GM18520 (cell line): ENCODE measurements around the gene SORCS2.

Source experiments
- ATAC-seq: cut with Tn5 transposase; IDR thresholded peaks from one replicate; pipeline ENCODE4 v1.9.1; 2021; ENCODE audit not compliant: unreplicated experiment

Gene SORCS2

GRCh38 chr4:7653510-7654369, 461.4 kb downstream of the SORCS2 start:
- no peak for ATAC-seq

DNA sequence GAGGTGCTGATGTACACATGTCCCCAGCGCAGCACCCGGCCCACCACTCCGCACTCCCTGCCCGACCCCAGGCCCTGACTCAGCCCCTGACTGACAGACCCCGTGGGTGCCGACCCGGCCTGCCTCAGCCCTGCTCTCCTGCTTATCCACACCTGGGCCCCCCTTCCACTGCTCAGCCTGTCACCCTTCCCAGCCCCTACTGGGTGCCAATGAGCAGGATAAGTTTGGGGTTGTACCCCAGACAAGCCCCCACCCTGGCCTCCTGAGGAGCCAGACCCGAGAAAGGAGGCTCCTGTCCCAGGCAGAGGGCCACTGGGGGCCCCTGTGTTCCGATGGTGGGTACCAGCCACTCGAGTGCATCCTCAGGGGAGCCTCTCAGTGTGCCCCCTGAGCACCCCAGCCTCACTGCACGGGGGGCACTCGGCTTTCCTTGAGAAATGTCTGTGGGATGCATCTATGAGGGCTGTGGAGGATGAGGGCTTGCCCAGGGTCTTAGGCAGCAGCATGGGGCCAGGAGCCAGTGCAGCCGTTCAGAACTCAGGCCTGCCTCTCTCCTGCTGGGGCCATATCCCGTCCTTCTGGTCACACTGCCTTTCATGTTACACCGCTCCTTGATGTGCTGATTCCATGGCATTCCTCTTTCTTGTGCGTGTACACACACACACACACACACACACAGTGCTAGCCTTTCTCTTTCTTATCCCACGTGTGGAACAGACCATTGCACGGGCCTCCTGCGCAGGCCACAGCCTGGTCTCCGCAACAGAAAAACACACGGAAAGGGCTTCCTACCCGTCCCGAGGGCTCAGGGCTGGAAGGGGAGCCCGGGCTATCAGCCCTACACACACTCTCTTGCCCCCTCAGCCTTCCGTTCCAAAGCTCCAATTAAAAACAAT, 462.5 kb downstream of the SORCS2 start:
- no peak for ATAC-seq

DNA sequence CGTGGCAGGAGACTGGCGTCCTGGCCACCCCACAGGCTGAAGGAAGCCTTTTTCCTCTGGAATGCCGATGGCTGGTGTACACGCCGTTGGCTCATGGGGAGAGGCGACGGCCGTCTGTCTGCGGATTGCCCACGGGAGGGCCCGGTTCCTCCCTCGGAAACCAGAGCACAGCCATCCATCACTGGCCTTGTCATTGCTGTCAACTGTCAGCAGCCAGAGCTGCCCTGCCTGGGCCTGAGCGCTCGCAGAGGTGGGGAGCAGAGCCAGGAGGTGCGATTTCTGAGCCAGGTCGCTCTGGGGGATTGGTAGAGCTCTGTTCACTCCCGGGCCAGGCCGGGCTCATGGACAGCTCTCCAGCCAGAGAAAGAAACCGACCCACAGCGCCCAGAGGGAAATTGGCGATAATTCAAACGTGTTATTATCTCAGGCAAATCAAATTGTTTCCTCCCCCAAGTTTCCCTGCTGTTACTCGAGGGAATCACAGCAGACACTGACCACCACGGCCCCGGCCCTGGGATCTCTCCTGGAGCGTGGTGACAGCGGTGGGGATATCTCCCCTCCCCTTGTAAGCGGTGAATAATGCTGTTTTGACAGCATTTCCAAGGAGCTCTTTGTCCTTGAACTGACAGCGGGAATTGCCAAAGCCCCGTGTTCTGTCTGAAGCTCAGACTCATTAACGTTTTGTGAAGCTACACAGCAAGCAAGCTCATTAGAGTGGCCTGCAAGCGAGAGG, 463.3 kb downstream of the SORCS2 start:
- no peak for ATAC-seq

GRCh38 chr4:7656244-7656800, 464.0 kb downstream of the SORCS2 start:
- ATAC-seq, result no peak

GRCh38 chr4:7657545-7658297, 465.4 kb downstream of the SORCS2 start:
- ATAC-seq, result no peak

GRCh38 chr4:7658341-7659204, 466.2 kb downstream of the SORCS2 start:
- no peak for ATAC-seq

DNA sequence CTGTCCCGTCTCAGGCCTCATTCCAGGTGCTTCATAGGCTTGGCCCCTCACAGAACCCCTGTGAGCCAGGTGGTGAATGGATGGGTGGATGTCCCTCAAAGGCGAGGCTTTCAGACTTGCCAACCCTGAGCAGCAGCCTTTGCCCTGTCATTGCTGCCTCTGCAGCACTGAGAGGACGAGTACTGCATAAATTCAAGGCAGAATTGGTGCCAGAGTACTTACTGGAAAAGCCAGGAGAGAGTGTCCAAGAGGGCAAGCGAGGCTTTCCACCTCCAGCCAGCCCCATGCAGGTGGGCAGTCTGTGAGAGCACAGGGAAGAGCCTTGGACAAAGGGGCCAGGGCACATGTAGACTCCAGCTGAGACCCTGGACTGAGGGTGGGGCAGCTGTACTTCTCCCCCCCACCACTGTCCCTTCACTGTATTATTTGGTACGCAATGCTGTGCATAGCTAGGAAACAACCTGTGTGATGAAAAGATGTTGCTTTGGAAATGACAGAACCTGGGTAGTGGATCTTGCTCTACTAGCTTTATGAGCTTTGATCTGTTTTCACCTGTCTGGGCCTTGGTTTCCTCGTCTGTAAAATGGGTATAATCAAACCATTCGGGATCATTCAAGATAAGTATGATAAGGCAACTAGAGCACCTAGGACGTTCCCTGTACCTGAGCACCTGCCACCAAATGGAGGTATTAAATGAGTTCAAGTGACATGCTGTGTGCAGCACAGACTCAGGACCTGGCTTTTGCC, 467.3 kb downstream of the SORCS2 start:
- ATAC-seq, result no peak

GRCh38 chr4:7660176-7661039, 468.1 kb downstream of the SORCS2 start:
- ATAC-seq, result no peak

GRCh38 chr4:7661066-7661748, 468.9 kb downstream of the SORCS2 start:
- no peak for ATAC-seq

GRCh38 chr4:7661846-7662506, 469.6 kb downstream of the SORCS2 start:
- no peak for ATAC-seq

GRCh38 chr4:7662507-7662846, 470.1 kb downstream of the SORCS2 start:
- ATAC-seq, result no peak

DNA sequence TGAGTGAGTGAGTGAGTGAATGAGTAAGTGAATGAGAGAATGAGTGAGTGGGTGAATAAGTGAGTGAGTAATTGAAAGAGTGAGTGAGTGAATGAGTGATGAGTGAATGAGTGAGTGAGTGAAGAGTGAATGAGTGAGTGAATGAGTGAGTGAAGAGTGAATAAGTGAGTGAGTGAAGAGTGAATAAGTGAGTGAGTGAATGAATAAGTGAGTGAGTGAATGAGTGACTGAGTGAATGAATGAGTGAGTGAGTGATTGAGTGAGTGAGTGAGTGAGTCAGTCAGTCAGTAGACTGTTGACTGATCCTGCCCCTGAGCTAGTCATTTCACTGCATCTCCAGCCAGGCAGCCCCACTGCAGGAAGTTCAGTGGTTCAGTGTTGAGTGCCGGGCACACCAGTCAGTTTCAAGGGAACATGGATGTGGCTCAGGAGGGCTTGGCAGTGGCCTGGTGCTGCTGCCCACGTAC, 470.8 kb downstream of the SORCS2 start:
- no peak for ATAC-seq

DNA sequence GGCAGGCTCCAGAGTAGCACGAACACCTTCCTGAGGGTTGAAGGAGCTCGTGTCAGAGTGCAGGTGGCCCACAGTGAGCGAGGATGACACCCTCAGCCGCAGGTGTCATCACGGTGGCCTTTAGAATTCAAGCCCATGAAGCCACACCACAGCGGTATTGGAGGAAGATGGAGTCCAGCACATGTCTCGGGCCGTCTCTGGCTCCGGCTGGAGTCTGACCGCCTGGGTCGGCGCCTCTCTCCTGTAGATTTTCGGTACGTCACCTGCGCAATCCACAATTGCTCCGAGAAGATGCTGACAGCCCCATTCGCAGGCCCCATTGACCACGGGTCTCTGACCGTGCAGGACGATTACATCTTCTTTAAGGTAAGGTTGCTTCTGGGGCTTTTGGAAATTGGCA, 471.8 kb downstream of the SORCS2 start:
- ATAC-seq, result no peak

DNA sequence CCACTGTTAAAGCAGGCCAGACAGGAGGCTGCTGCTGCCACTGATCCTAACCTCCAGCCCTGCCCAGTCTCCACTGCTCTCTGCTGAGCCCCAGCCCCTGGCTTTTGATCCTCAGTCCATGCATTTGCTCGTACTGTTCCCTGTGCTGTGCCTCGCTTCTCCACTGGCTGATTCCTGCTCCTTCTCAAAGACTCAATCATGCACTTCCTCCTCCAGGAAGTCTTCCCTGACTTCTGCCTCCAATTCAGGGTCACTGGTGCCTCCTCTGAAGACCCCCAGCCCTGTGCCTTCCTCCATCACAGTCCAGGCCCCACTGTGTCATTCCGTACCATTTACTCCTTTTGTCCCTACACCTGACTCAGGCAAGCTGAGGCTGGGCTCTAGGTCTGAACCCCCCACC, 473.0 kb downstream of the SORCS2 start:
- ATAC-seq, result no peak

- no peak for ATAC-seq
Measured at GRCh38 chr4:7666011-7666410, 473.7 kb downstream of the SORCS2 start.

GRCh38 chr4:7666744-7667143, 474.4 kb downstream of the SORCS2 start:
- ATAC-seq, result no peak

GRCh38 chr4:7668271-7668670, 475.9 kb downstream of the SORCS2 start:
- no peak for ATAC-seq
